Esophagus muscularis mucosa (tissue), 4 donors: Measurements from ENCODE around the gene IFT88. TPM values are rescaled to one million over a fixed set of nuclear protein-coding genes. Genes with fewer than 3 reads are reported as not detected.

Experiments used
- DNase-seq: peaks from one replicate; pipeline ENCODE4 v3.0.0-alpha.2; 2017; ENCODE audit errors: extremely low spot score
- H3K27ac ChIP-seq, 4 donors: fragments of 200-600 bp; sonication (generic); replicated peaks in 1 of 4; 1 replicate in 3 of 4; 2 replicates in 1 of 4; pipeline ENCODE4 v1.5.1; 2016 to 2019; ENCODE audit warnings: mild to moderate bottlenecking in 1 of 4
- H3K27me3 ChIP-seq, 4 donors: fragments of 200-600 bp; sonication (generic); one replicate each; pipeline versions ENCODE4 v1.5.1 to v1.6.0; 2016 to 2019
- H3K36me3 ChIP-seq, 4 donors: fragments of 200-600 bp; sonication (generic); one replicate each; pipeline ENCODE4 v1.5.1; 2016 to 2019
- H3K4me1 ChIP-seq, 4 donors: fragments of 200-600 bp; sonication (generic); one replicate each; pipeline ENCODE4 v1.5.1; 2016 to 2019
- H3K4me3 ChIP-seq, 4 donors: fragments of 200-600 bp; sonication (generic); 1 replicate in 2 of 4; 2 replicates in 2 of 4; pipeline ENCODE4 v1.5.1; 2016 to 2019; ENCODE audit warnings: mild to moderate bottlenecking in 4 of 4, moderate library complexity in 1 of 4
- H3K9me3 ChIP-seq, 4 donors: fragments of 200-600 bp; sonication (generic); 1 replicate in 3 of 4; 2 replicates in 1 of 4; pipeline ENCODE4 v1.5.1; 2016 to 2019
- CTCF ChIP-seq, 3 experiments: fragments of 200-600 bp in 2 of 3; fragments of 450-650 bp in 1 of 3; sonication (generic) in 2 of 3; IDR thresholded peaks; one replicate each; pipeline ENCODE4 v1.5.1; 2017 to 2019; ENCODE audit warnings: antibody characterized with exemption in 3 of 3, mild to moderate bottlenecking in 2 of 3, moderate library complexity in 1 of 3
- EP300 ChIP-seq: sonication (generic); formaldehyde crosslinking; IDR thresholded peaks from one replicate; pipeline ENCODE4 v1.6.1; 2017; ENCODE audit warnings: antibody characterized with exemption
- POLR2A ChIP-seq: fragments of 450-650 bp; IDR thresholded peaks from one replicate; pipeline ENCODE4 v1.6.1; 2017; ENCODE audit warnings: antibody characterized with exemption, moderate library complexity, mild to moderate bottlenecking, low read depth
- POLR2AphosphoS5 ChIP-seq, 2 donors: sonication (generic); formaldehyde crosslinking; IDR thresholded peaks; one replicate each; pipeline ENCODE4 v1.6.1; 2017; ENCODE audit warnings: antibody characterized with exemption in 2 of 2
- WGBS: methylation state at CpG from one replicate; pipeline ENCODE4 v1.1.5; 2018; 5-methylcytosine and 5-hydroxymethylcytosine counted together
- intact Hi-C: fragments of 100-400 bp; cut with DNase I; formaldehyde crosslinking; loops from one replicate; pipeline ENCODE4 v1.15.1; 2023
- total RNA-seq, 4 donors: library from RNA; depleted of rRNA; stranded (reverse); fragments of >200 nt; gene quantifications; one replicate each; pipeline versions ENCODE4 v1.1.0 to v1.2.1, GENCODE V29; 2016

Gene IFT88
- total RNA-seq, 4 donors from 2014 or later, result 10.4 to 13.7 (median 11.5) TPM

GRCh38 chr13:20704459-20705069 lies 137.6 kb downstream of the IFT88 start:
- WGBS, result 62% methylated on average over 8 of the region's 20 CpGs
- intact Hi-C loops, result no loop called here
- DNase-seq, result no peak
- Histone ChIP-seq H3K9me3 (no peaks in the 10 kb centered on the region), H3K36me3 (no peaks in the 10 kb centered on the region), H3K27me3 (no peaks in the 10 kb centered on the region), H3K4me1 (peaks cover 7 to 34% (median 31%) of the 10 kb centered on the region in 4 donors), H3K4me3 (peak overlapping the region; percentile 66 to 88 (median 76)), H3K27ac (peak overlapping the region; percentile 63 to 81 (median 69))
- TF ChIP-seq EP300 (no peak), POLR2AphosphoS5 (IDR thresholded peaks at IDR 0.05) (no peak), CTCF (IDR thresholded peaks at IDR 0.05) (no peak), POLR2A (no peak)

- Histone ChIP-seq H3K27ac (no peak overlapping the region), H3K27me3 (no peaks in the 10 kb centered on the region), H3K9me3 (no peaks in the 10 kb centered on the region), H3K36me3 (no peaks in the 10 kb centered on the region), H3K4me3 (no peak overlapping the region), H3K4me1 (peaks cover 7 to 35% (median 33%) of the 10 kb centered on the region in 4 donors)
- no peak for TF ChIP-seq CTCF (IDR thresholded peaks at IDR 0.05)
- no peak for TF ChIP-seq EP300
- no peak for TF ChIP-seq POLR2A
- TF ChIP-seq POLR2AphosphoS5 (IDR thresholded peaks at IDR 0.05), result no peak
- intact Hi-C loops, result no loop called here
- 96% methylated on average over 5 of the region's 5 CpGs for WGBS
- DNase-seq, result no peak
Measured at GRCh38 chr13:20706661-20707060, 139.7 kb downstream of the IFT88 start.

GRCh38 chr13:20708216-20708615 lies 141.3 kb downstream of the IFT88 start:
- intact Hi-C loops, result no loop called here
- peaks cover 11 to 33% (median 30%) of the 10 kb centered on the region in 4 donors for H3K4me1 ChIP-seq
- DNase-seq, result no peak
- H3K4me3 ChIP-seq, result no peak overlapping the region
- no peak for TF ChIP-seq CTCF (IDR thresholded peaks at IDR 0.05)
- no peak for TF ChIP-seq POLR2AphosphoS5 (IDR thresholded peaks at IDR 0.05)
- TF ChIP-seq EP300, result no peak
- no peak for TF ChIP-seq POLR2A
- peak overlapping the region; percentile 28 to 62 (median 47) for H3K27ac ChIP-seq
- H3K27me3 ChIP-seq, result no peaks in the 10 kb centered on the region
- 84% methylated on average over 2 of the region's 2 CpGs for WGBS
- no peaks in the 10 kb centered on the region for H3K9me3 ChIP-seq
- H3K36me3 ChIP-seq, result no peaks in the 10 kb centered on the region

GRCh38 chr13:20709369-20709768 lies 142.4 kb downstream of the IFT88 start:
- no peaks in the 10 kb centered on the region for H3K27me3 ChIP-seq
- peak overlapping the region; percentile 42 to 63 (median 60) for H3K27ac ChIP-seq
- no peaks in the 10 kb centered on the region for H3K9me3 ChIP-seq
- H3K4me3 ChIP-seq, result no peak overlapping the region
- intact Hi-C loops, result no loop called here
- TF ChIP-seq EP300, result no peak
- TF ChIP-seq POLR2AphosphoS5 (IDR thresholded peaks at IDR 0.05), result no peak
- 92% methylated on average over 8 of the region's 8 CpGs for WGBS
- peaks cover 22 to 43% (median 39%) of the 10 kb centered on the region in 4 donors for H3K4me1 ChIP-seq
- no peaks in the 10 kb centered on the region for H3K36me3 ChIP-seq
- no peak for DNase-seq

DNA sequence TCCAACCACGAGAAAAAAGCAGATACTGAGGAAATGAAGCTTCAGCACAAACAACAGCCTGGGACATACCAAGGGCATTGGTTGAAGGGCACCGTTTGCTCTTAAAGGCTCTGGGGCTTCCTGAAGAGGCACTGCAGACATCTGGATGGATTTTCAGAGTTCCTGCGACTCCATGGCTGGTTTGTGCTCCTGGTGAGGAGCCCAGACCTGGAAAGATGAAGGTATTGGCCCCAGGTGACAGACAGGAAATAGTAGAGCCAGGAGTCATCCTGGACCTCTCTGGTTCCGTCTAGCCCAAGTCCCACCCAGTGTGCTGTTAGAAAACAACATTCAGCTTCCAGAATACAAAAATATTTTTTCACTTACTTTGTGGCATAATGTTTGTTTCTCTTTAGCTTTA lies 142.8 kb downstream of the IFT88 start:
- no peak for DNase-seq
- 63% methylated on average over 4 of the region's 4 CpGs for WGBS
- intact Hi-C loops, result loop anchor here (5.0 kb wide), 3 partner anchors 63 to 217 kb away; partner anchors contain the start of gene EEF1AKMT1
- Histone ChIP-seq H3K9me3 (no peaks in the 10 kb centered on the region), H3K4me3 (no peak overlapping the region), H3K36me3 (no peaks in the 10 kb centered on the region), H3K4me1 (peaks cover 24 to 43% (median 39%) of the 10 kb centered on the region in 4 donors), H3K27me3 (no peaks in the 10 kb centered on the region), H3K27ac (peak overlapping the region; percentile 42 to 63 (median 60))
- no peak for TF ChIP-seq POLR2AphosphoS5 (IDR thresholded peaks at IDR 0.05)
- no peak for TF ChIP-seq POLR2A
- no peak for TF ChIP-seq EP300
- no peak for TF ChIP-seq CTCF (IDR thresholded peaks at IDR 0.05)
